COLO668 (cell line): ENCODE results near the gene HAGHL.
"Not testable (repeated sequence)": the region's sequence is repeated elsewhere in the genome, so short reads cannot be mapped to it uniquely, and the experiment has no call there.

Experiments used
- DNase-seq: peaks from one replicate; lab custom pipeline; 2025; ENCODE audit not compliant: unreplicated experiment; lab: John Stamatoyannopoulos, UW

Gene HAGHL

DNA sequence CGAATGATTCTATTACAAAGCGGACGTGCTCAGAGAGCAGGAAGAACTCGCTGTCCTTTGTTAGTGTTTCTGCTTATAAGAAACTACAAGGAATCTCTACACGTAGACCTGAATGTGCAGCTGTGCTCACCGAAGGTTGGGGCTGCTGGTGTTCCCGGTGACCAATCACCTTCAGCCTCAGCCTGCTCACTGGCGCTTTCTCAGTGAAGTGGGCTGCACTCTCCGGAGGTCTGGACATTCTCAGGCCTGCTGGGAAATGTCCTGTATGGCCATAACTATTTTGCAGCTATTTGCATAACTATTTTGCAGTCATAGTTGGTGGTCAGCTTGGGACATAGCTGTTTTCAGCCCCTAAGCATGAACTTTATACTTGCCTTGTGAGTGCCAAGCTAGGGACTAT is 23.6 kb downstream of the HAGHL start:
- DNase-seq, result no peak

DNA sequence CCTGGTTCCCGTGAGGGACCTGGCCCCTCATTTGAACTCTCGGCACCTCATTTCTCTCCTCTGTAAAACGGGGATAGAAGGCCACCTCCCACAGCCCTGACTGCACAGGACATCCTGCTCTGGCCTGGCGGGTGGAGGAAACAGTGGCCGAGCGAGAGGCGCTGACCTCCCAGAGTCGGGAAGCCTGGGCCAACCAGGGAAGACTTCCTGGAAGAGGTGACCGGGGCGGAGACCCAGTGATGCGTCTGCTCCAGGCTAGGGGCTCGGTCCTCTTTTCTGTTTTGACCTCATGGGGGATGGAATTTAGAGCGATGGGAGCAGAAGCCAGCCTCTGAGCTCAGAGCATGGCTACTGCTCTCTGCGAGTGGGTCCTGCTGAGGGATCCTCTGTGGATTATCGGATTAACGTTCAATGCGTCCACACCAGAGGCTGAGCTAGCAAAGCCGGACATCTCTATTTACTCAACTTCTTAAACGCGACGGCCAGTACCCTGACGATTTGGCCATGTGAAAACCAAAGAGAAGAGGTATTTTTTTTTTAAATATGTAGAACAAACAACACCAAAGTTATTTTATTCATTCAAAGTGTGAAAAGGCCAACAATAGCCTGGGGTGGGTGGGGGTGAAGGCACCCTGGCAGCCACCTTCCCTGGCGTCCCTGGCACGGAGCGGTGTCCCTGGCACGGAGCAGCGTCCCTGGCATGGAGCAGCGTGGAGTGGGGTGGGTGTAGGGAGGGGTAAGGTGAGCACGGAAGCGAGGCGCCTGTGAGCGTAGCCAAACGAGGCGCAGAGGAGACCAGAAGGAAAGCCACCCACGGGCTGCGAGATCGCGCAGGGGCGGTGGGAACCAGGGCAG is 24.5 kb downstream of the HAGHL start:
- no peak for DNase-seq

- DNase-seq, result no peak
Observed at GRCh38 chr16:752007-752312, 25.1 kb downstream of the HAGHL start.

- not testable (repeated sequence) for DNase-seq
Observed at GRCh38 chr16:754121-754607, 27.3 kb downstream of the HAGHL start.

DNA sequence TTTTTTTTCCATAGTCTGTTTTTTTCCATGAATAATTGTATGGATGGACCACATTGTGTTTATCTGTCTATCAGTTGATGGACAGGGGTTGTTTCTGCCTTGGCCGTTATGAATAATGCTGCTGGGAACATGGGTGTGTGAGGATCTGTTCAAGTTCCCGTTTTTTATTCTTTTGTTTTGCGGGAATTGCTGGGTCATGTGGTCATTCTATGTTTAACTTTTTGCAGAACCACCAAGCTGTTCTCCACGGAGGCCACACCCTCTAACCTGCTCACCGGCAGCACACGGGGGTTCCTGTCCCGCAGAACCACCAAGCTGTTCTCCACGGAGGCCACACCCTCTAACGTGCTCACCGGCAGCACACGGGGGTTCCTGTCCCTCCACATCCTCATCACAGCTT is 27.8 kb downstream of the HAGHL start:
- no peak for DNase-seq

GRCh38 chr16:756428-756827 is 29.5 kb downstream of the HAGHL start:
- no peak for DNase-seq

- DNase-seq, result no peak
Observed at GRCh38 chr16:759110-759910, 32.4 kb downstream of the HAGHL start.

GRCh38 chr16:760065-760464 is 33.2 kb downstream of the HAGHL start:
- no peak for DNase-seq

DNA sequence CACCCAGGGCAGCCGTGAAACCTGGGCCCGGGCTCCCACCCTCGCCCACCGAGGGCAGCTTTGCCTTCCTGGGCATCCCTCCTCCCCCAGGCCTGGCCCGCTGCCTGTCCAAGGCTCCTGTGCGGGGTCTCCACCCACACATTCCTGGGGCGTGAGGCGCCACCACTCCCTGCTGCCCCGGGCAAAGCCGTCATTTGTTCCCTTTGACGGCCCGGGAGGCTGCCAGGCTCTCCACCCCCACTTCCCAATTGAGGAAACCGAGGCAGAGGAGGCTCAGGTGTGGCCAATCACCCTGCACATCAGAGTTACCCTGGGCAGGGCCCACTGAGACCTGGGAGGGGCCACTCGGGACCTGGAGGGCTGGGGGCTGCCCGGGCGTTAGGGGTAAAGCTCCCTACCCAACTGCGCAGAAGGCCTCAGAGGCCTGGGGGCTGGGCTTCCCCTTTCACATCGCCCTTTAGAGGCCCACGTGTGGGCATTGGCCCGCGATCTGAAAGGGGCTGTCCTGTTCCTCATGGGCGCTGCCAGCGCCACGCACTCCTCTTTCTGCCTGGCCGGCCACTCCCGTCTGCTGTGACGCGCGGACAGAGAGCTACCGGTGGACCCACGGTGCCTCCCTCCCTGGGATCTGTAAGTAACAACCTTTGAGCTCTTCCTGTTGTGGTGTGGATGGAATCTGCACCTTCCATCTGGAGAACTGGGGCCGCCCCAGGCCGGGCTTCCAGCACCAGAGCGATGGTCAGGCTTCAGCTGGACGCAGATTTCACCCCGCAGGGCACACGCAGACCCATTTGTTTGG is 33.8 kb downstream of the HAGHL start, which contains the start of gene MSLN:
TSS of gene MSLN (plus strand) at position 190 of the 799 bp plus-strand sequence. CDS start 1,947 bp downstream, outside the sequence.
- no peak for DNase-seq

DNA sequence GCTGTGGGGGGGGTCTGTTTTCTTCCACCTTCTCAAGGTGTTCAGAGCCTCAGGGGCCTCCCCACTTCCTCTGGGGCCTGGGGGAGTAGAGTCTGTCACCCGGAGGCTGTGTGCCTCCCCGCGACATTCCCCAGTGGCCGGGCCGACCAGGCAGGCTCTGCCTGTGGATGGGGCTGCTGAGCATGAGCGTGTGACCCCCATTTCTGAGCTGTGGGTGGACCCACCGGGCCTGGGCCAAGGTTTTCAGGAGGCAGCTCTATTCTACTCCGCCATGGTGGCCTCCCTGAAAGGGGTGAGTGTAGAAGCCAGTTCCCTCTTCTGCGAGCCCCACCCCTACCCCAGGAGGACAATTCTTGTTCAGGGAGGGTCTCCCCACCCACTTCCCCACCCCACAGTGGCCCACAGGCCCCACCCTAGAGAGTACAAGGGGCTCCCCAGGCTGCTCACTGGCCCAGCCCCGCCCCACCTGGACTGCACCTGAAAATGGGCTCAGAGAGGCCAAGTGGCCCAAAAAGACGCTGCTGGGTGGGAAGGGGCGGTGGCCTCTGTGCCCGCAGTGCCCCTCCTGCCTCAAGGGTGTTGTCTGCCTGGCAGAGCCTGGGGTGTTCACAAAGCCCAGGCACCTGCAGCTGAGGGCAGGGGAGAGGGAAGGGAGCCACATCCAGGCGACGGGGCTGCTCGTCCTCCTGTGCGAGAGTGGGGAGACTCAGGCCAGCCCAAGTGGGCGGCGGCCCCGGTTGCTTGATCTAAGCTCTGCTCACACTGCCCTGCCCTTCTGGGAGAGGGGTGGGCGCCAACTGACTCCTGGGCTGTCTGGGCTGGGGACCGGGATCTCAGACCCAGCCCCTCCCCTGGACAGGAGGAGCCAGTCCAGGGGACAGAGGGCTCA is 35.0 kb downstream of the HAGHL start:
- no peak for DNase-seq

DNA sequence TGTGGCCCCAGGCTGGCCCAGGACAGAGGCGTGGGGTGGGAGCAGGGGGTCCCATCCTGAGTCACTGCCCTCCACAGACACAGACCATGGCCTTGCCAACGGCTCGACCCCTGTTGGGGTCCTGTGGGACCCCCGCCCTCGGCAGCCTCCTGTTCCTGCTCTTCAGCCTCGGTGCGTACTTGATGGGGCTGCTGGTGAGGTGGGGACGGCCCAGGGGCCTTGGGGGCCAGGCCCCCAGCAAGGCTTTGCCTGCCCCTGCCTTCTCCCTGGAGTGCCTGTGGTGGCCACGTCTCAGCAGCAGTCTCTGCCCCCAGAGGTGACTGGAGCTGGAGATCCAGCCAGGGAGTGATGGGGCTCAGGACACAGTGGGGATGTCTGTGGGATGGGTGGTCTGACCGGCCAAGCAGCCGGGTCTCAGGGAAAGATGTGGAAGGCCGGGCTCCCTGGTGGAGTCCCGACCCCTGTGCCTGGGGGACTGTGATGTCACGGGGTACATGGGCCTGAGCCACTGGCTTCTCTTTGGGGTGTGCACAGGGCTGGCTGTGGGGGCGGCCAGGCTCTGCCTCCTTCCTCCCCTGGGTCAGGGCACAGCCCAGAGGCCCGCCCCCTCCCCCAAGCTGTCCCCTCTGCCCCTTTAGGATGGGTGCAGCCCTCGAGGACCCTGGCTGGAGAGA is 35.8 kb downstream of the HAGHL start:
- DNase-seq, result no peak

DNA sequence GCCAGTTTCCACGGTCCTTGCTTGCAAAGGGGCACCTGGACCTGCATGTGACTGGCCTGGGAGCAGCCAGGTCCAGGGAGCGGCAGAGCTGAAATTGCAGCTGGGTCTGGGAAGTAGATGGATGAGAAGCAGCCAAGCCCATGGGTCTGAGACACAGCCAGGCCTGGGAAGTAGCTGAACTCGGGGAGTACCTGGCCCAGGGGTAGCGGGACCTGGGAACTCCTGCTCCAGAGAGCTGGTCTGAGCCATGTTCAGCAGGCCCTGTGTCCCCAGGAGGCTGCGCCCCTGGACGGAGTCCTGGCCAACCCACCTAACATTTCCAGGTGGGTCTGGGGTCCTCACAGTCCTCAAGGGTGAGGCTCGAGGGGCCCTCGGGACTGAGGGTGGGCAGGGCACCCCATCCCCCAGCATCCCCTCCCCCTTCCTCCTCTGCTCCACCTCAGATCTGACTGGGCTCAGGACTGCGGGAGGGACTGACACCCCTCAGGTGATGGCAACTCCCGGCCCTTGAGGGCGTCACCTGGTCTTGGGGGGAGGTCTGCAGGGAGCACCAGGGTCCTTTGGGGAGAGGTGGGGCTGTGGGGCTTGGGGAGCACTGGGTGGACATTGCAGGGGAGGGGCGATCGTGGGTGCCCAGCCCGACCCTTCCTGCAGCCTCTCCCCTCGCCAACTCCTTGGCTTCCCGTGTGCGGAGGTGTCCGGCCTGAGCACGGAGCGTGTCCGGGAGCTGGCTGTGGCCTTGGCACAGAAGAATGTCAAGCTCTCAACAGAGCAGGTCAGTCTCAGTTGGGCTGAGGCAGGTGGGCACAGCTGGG is 36.7 kb downstream of the HAGHL start:
- DNase-seq, result no peak

GRCh38 chr16:764184-764750 is 37.4 kb downstream of the HAGHL start:
- DNase-seq, result no peak

- DNase-seq, result no peak
Observed at GRCh38 chr16:764848-765487, 38.1 kb downstream of the HAGHL start.

GRCh38 chr16:765488-765865 is 38.6 kb downstream of the HAGHL start:
- no peak for DNase-seq

- no peak for DNase-seq
Observed at GRCh38 chr16:766008-766819, 39.3 kb downstream of the HAGHL start.
